HK-2 (cell line): ENCODE data around the gene WNT7B.

Experiments
- DNase-seq: peaks from one replicate; pipeline ENCODE4 v3.0.0-alpha.2; 2018; ENCODE audit not compliant: unreplicated experiment

Gene WNT7B

DNA sequence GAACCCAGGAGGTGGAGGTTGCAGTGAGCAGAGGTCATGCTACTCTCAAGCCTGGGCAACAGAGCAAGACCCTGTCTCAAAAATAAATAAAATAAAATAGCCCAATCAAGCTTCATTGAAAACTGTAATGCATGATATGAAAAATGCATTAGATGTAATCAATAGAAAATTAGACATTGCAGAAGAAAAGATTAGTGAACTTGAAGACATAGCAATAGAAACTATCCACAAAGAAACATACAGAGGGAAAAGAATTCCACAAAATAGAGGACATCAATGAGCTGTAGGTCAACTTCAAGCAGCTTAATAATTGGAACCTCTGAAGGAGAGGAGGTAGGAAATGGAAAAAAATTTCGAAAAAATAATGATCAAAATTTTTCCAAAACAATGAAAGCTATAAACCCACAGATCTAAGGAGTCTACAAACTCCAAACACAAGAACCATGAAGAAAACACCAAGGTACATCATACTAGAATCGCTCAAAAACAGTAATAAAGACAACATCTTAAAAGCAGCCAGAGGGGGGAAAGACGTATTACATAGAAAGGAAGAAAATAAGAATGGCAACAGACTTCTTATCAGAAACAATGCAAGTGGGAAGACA, 104.2 kb downstream of the WNT7B start:
- no peak for DNase-seq

GRCh38 chr22:45871721-45872120, 105.2 kb downstream of the WNT7B start:
- DNase-seq: no peak
